ENCODE measurements around the gene PDGFB. TPM values are rescaled to one million over a fixed set of nuclear protein-coding genes. Genes with fewer than 3 reads are reported as not detected.

The PDGFB gene
- total RNA-seq, 6 donors from 2014 or later = 15.4 to 41.7 (median 24.1) TPM

DNA sequence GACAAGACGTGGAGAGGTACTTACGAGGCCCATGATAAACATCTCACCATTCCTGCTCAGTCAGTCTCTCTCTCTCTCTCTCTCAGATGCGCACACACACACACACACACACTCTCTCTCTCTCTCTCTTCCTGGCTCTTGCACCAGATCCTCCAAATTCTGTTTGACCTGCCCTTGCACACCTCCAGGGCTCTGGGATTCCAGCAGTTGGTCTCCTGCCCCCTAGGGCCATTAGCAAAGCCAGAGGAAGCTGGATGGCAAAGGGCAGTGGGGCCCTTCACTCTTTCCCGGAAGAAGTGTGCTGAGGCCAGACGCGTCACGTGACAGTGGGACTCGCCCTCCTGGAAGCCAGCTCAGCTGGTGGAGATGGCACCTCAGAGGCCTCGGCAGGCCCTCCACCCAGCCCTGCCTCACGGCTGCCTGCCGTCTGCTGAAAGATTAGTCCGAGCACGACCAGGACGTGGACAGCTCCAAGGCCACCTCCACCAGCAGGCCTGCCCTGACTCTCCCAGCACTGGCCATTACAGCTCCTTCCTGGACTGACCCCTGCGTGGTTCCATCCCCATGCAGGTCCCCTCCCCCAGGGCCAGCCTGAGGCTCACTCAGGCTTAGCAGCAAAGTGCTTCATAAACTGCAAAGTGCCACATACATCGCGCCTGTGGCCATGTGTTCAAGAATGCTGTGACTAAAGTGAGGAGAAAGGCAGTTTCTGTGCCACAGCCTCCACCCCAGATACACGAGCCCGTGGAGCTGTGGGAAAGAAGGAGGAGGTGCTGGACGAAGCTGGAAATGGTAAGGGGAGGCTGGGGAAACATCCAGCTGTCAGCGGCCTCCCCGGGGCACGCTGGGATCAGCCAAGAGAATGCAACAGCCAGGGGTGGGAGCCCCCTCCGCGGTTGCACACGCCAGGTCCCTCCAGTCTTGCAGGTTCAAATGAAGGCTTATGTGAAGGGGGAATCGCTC, 3.7 kb downstream of the PDGFB start:
- ATAC-seq (ENCODE audit: low FRiP score in 2 of 2) (peak in 1 of 2 donors; percentile 48), DNase-seq (peak in 1 of 2 donors; percentile 77)
- WGBS, 2 donors = 21 to 22% methylated on average over 16 to 27 of the region's 27 CpGs
- Histone ChIP-seq H3K36me3 (no peaks in the 10 kb centered on the region), H3K4me3 (peak overlapping the region in 3 of 4 donors; percentile 58 to 79 (median 64)), H3K27me3 (peaks cover 0 to 7% (median 2%) of the 10 kb centered on the region in 4 donors), H3K4me1 (peaks cover 91 to 100% (median 92%) of the 10 kb centered on the region in 4 donors), H3K27ac (peak overlapping the region; percentile 73 to 92 (median 81)), H3K9me3 (no peaks in the 10 kb centered on the region)
- TF ChIP-seq POLR2A (IDR thresholded peaks at IDR 0.05) = no peak
- no peak for TF ChIP-seq EP300 (IDR thresholded peaks at IDR 0.05)
- TF ChIP-seq, protein P1, sequence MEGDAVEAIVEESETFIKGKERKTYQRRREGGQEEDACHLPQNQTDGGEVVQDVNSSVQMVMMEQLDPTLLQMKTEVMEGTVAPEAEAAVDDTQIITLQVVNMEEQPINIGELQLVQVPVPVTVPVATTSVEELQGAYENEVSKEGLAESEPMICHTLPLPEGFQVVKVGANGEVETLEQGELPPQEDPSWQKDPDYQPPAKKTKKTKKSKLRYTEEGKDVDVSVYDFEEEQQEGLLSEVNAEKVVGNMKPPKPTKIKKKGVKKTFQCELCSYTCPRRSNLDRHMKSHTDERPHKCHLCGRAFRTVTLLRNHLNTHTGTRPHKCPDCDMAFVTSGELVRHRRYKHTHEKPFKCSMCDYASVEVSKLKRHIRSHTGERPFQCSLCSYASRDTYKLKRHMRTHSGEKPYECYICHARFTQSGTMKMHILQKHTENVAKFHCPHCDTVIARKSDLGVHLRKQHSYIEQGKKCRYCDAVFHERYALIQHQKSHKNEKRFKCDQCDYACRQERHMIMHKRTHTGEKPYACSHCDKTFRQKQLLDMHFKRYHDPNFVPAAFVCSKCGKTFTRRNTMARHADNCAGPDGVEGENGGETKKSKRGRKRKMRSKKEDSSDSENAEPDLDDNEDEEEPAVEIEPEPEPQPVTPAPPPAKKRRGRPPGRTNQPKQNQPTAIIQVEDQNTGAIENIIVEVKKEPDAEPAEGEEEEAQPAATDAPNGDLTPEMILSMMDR (IDR thresholded peaks at IDR 0.05) = peak in 1 of 6 experiments; percentile 15
- peak; percentile 57 to 59 for TF ChIP-seq POLR2AphosphoS5 (IDR thresholded peaks at IDR 0.05)

DNA sequence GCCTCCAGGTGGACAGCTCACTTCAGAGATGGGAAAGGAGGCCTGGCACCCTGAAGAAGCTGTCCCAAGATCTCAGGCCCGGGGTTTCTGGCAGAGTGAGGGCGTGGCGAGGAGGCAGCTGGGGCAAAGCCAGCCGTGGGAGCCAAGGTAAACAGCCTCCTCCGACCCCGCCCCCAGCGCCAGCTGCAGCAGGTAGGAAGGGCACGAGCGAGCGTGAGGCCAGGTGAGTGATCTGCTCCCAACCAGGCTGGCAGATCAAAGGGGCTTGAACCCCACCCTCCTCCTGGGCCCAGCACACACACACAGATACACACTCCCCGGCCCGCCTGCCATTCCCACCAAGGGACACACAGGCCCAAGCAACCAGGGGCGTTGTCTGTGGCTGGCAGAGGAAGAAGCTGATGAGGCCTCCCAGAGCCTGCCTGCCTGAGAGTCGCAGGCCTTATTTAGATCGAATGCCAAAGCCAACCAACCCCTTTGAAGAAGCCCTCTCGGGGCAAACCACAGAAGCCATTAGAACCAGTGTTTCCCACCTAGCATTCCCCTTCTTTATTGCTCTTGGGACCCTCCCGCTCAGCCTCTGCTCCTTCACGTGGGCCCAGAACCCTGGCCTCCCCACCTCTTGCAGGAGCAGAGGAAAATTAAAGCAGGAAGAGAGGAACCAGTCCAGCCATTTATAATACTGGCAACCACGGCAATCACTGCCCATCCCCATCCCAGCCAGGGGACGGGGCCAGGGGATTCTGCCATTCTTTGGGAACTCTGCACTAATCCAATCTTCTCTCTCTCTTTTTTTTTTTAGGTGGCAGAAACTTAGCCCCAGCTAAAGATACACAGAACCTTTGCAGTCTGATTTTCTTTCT, 5.0 kb downstream of the PDGFB start:
- DNase-seq = peak; percentile 92
- Histone ChIP-seq H3K27me3 (peaks cover 0 to 7% (median 3%) of the 10 kb centered on the region in 4 donors), H3K36me3 (no peaks in the 10 kb centered on the region), H3K9me3 (no peaks in the 10 kb centered on the region), H3K4me3 (peak overlapping the region in 2 of 4 donors; percentile 64 to 79), H3K27ac (peak overlapping the region; percentile 73 to 92 (median 81)), H3K4me1 (peaks cover 92 to 100% (median 94%) of the 10 kb centered on the region in 4 donors)
- WGBS, 2 donors = 42 to 55% methylated on average over 10 to 19 of the region's 20 CpGs
- TF ChIP-seq, protein P1 (IDR thresholded peaks at IDR 0.05) = no peak
- peak in 1 of 2 donors; percentile 7 for TF ChIP-seq POLR2AphosphoS5 (IDR thresholded peaks at IDR 0.05)
- ATAC-seq (ENCODE audit: low FRiP score in 2 of 2) = peak in 1 of 2 donors; percentile 58

DNA sequence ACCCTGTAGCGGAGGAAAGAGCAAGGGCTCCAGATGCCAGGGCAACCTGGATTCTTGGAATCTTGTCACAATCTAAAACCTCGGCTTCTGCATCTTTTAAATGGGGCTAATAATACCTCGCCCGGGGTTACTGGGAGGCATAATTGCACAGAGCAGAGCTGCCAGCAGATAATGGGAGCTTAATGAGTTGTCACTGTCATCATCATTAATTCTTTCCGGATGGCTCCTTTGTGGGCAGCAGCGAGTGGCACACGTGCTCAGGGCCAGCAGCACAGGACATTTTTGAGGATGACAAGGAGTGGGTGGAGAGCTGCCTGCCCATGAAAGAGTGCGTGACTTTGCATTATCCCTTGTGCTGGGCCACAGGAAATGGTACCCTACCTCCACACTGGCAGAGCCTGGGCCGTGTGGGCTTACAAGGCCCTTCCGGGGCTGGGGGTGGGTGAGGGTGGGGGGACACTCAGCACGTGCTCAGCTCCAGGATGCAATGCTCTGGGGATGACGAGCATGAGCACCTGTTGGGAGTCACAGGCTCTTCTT, 5.7 kb downstream of the PDGFB start:
- Histone ChIP-seq H3K4me3 (peak overlapping the region in 1 of 4 donors; percentile 79), H3K4me1 (peaks cover 93 to 100% (median 95%) of the 10 kb centered on the region in 4 donors), H3K9me3 (no peaks in the 10 kb centered on the region), H3K36me3 (no peaks in the 10 kb centered on the region), H3K27ac (peak overlapping the region; percentile 73 to 92 (median 81)), H3K27me3 (peaks cover 0 to 7% (median 3%) of the 10 kb centered on the region in 4 donors)
- no peak for DNase-seq
- 54 to 55% methylated on average over 10 to 12 of the region's 12 CpGs for WGBS, 2 donors
- TF ChIP-seq POLR2A (IDR thresholded peaks at IDR 0.05) = no peak
- TF ChIP-seq POLR2AphosphoS5 (IDR thresholded peaks at IDR 0.05) = no peak
- TF ChIP-seq, protein P1 (IDR thresholded peaks at IDR 0.05) = no peak
- TF ChIP-seq EP300 (IDR thresholded peaks at IDR 0.05) = no peak
- no peak for ATAC-seq (ENCODE audit: low FRiP score in 2 of 2)

DNA sequence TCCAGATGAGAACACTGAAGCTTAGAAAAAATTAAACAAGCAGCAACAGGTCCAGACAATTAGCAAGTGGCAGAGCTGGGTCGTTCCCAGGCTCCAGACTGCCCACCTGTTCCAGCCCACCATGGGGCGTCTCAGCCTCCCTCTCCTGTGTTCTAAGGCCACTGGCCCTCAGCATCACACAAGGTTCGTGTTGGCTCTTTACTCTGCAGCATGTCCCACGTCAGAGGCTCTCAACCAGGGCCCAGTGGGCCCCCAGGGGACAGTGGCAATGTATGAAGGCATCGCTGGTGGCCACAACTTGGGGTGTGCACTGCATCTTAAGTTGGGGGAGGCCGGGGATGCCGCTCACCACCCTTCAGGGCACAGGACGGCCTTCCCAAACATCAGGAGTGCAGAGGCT, 6.2 kb downstream of the PDGFB start:
- Histone ChIP-seq H3K36me3 (no peaks in the 10 kb centered on the region), H3K4me1 (peaks cover 94 to 100% (median 96%) of the 10 kb centered on the region in 4 donors), H3K27me3 (peaks cover 0 to 7% (median 3%) of the 10 kb centered on the region in 4 donors), H3K27ac (peak overlapping the region in 3 of 4 donors; percentile 37 to 92 (median 84)), H3K9me3 (no peaks in the 10 kb centered on the region), H3K4me3 (peak overlapping the region in 1 of 4 donors; percentile 13)
- ATAC-seq (ENCODE audit: low FRiP score in 2 of 2) (no peak), DNase-seq (no peak)
- WGBS, 2 donors = 76 to 80% methylated on average over 4 to 8 of the region's 8 CpGs
- no peak for TF ChIP-seq POLR2A (IDR thresholded peaks at IDR 0.05)
- no peak for TF ChIP-seq EP300 (IDR thresholded peaks at IDR 0.05)
- TF ChIP-seq, protein P1 (IDR thresholded peaks at IDR 0.05) = no peak
- TF ChIP-seq POLR2AphosphoS5 (IDR thresholded peaks at IDR 0.05) = no peak

Measured in upper lobe of left lung (tissue), 6 donors.